ENCODE measurements around the gene NRG3. TPM values are rescaled to one million over a fixed set of nuclear protein-coding genes. Genes with fewer than 3 reads are reported as not detected.
A peak's percentile ranks its signal among the peaks of the same experiment; 100 is the strongest.

Gene NRG3
- total RNA-seq, 1 donor from 2014 or later = 32.2 TPM

- Mint-ChIP-seq H3K27me3 (no peaks in the 10 kb centered on the region), H3K9me3 (ENCODE audit: low read depth) (no peaks in the 10 kb centered on the region), H3K27ac (no peak overlapping the region), H3K4me3 (ENCODE audit: low read depth) (no peak overlapping the region), H3K4me1 (ENCODE audit: low read depth) (peaks cover 4% of the 10 kb centered on the region), H3K36me3 (ENCODE audit: insufficient read depth) (no peaks in the 10 kb centered on the region)
- DNase-seq (ENCODE audit: low spot score, unreplicated experiment) = no peak
- no peak for TF ChIP-seq CTCF (IDR thresholded peaks at IDR 0.05; ENCODE audit: unreplicated experiment)
Observed at GRCh38 chr10:82826132-82826531, 951.1 kb downstream of the NRG3 start.

- DNase-seq (ENCODE audit: low spot score, unreplicated experiment) = no peak
- Mint-ChIP-seq H3K36me3 (ENCODE audit: insufficient read depth) (no peaks in the 10 kb centered on the region), H3K27ac (no peak overlapping the region), H3K27me3 (no peaks in the 10 kb centered on the region), H3K4me1 (ENCODE audit: low read depth) (peaks cover 5% of the 10 kb centered on the region), H3K4me3 (ENCODE audit: low read depth) (no peak overlapping the region), H3K9me3 (ENCODE audit: low read depth) (no peaks in the 10 kb centered on the region)
- TF ChIP-seq CTCF (IDR thresholded peaks at IDR 0.05; ENCODE audit: unreplicated experiment) = no peak
Observed at GRCh38 chr10:82827901-82828300, 952.9 kb downstream of the NRG3 start.

- Mint-ChIP-seq H3K4me1 (ENCODE audit: low read depth) (no peaks in the 10 kb centered on the region), H3K9me3 (ENCODE audit: low read depth) (peaks cover 9% of the 10 kb centered on the region), H3K27me3 (no peaks in the 10 kb centered on the region), H3K4me3 (ENCODE audit: low read depth) (no peak overlapping the region), H3K36me3 (ENCODE audit: insufficient read depth) (peaks cover 3% of the 10 kb centered on the region), H3K27ac (no peak overlapping the region)
- DNase-seq (ENCODE audit: low spot score, unreplicated experiment) = no peak
- TF ChIP-seq CTCF (IDR thresholded peaks at IDR 0.05; ENCODE audit: unreplicated experiment) = no peak
Observed at GRCh38 chr10:82847242-82847641, 972.2 kb downstream of the NRG3 start.

- DNase-seq (ENCODE audit: low spot score, unreplicated experiment) = no peak
- H3K27me3 Mint-ChIP-seq = no peaks in the 10 kb centered on the region
- no peak overlapping the region for H3K4me3 Mint-ChIP-seq (ENCODE audit: low read depth)
- peaks cover 3% of the 10 kb centered on the region for H3K36me3 Mint-ChIP-seq (ENCODE audit: insufficient read depth)
- H3K9me3 Mint-ChIP-seq (ENCODE audit: low read depth) = peaks cover 12% of the 10 kb centered on the region
- TF ChIP-seq CTCF (IDR thresholded peaks at IDR 0.05; ENCODE audit: unreplicated experiment) = no peak
- no peaks in the 10 kb centered on the region for H3K4me1 Mint-ChIP-seq (ENCODE audit: low read depth)
- H3K27ac Mint-ChIP-seq = no peak overlapping the region
Observed at GRCh38 chr10:82850191-82850590, 975.2 kb downstream of the NRG3 start.

GRCh38 chr10:82856957-82857613 lies 982.1 kb downstream of the NRG3 start:
- DNase-seq (ENCODE audit: low spot score, unreplicated experiment) = no peak
- peak overlapping the region; percentile 23 for H3K27ac Mint-ChIP-seq
- no peaks in the 10 kb centered on the region for H3K36me3 Mint-ChIP-seq (ENCODE audit: insufficient read depth)
- H3K27me3 Mint-ChIP-seq = no peaks in the 10 kb centered on the region
- H3K9me3 Mint-ChIP-seq (ENCODE audit: low read depth) = peaks cover 5% of the 10 kb centered on the region
- no peak for TF ChIP-seq CTCF (IDR thresholded peaks at IDR 0.05; ENCODE audit: unreplicated experiment)
- peaks cover 24% of the 10 kb centered on the region for H3K4me1 Mint-ChIP-seq (ENCODE audit: low read depth)
- H3K4me3 Mint-ChIP-seq (ENCODE audit: low read depth) = no peak overlapping the region
